NCI-H526 treated with DMSO at 0.1 percent for 48 hours (cell line): ENCODE data around the gene VIM.
A peak's percentile ranks its signal among the peaks of the same experiment; 100 is the strongest.

Experiments
- DNase-seq: peaks from one replicate; lab custom pipeline; 2025; lab: John Stamatoyannopoulos, UW

Gene VIM

GRCh38 chr10:17228091-17229015 is at the start of gene VIM:
Gene VIM (plus strand): TSS chr10:17228241. CDS start chr10:17229423, 1,182 bp downstream.
- no peak for DNase-seq

GRCh38 chr10:17179002-17179401 is 49.0 kb upstream of the VIM start:
- DNase-seq, result no peak

DNA sequence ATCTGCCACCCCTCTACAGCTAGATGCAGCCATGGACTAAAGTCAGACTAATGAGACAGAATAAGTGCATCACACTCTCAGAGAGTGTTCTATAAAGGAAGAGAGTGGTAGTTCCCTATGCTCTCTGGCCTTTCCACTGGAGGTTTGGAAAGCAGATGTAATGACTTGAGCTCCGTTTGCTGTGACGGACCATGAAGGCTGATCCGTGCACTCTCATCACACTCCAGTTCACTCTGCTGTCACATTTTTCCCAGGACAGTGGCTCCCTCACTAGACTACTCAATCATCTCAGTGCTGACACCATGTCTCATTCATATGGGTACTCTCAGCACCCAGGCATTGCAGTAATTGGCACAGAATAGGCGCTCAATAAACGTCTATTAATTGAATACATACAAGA is 46.9 kb upstream of the VIM start:
- no peak for DNase-seq

DNA sequence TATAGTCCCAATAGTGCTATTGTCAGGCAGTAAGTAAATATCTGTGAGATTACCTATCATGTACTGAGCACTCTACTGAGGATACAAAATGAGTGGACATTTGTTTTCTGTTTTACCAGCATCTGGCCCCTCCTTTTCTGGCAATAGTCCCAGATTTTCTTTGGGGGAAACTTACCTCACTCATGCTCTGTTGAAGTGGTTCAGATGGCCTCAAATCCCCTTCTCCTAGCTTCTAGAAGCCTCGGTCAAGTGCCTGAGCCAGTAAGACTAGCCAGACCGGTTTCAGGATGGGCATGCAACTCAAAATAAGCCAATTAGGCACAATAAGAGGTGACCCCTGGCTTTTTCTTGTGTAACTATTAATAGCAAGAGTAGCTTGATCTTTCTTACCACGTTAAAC is 46.3 kb upstream of the VIM start:
- DNase-seq, result no peak

DNA sequence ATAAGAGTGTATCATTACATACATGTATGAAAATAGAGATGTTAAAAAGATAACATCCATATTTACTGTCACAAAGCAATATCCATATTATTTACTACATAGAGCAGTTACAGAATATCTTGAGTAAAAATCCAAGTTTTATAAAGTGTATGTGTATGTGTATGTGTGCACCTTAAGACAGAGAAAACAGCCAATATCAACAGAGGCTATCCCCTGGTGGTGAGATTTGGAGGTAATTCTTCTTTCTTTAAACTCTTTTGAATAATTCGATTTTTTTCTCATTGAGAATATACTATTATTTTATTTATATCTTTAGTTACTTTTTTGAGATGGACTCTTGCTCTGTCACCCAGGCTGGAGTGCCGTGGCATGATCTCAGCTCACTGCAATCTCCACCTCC is 44.9 kb upstream of the VIM start:
- no peak for DNase-seq

- no peak for DNase-seq
Observed at GRCh38 chr10:17185873-17186272, 42.2 kb upstream of the VIM start.

GRCh38 chr10:17188644-17189172 is 39.3 kb upstream of the VIM start:
- DNase-seq, result no peak

DNA sequence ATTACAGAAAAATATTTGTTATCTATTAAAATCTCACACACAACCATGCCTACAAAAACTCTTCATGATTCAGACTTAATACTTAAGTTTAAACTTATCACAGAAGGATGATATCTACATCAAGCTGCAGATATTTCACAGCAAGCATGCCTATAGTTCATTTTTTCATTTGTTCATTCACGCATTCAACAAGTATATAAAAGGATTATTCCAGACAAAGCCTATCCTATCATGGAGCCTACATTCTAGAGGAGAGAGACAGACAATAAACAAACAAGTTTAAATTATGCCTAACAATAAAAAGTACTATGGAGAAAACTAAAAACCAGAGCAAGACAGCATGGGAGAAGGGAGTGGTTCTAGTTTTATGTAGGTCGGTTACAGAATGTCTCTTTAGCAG is 37.4 kb upstream of the VIM start:
- no peak for DNase-seq

- no peak for DNase-seq
Observed at GRCh38 chr10:17195083-17195482, 33.0 kb upstream of the VIM start.

DNA sequence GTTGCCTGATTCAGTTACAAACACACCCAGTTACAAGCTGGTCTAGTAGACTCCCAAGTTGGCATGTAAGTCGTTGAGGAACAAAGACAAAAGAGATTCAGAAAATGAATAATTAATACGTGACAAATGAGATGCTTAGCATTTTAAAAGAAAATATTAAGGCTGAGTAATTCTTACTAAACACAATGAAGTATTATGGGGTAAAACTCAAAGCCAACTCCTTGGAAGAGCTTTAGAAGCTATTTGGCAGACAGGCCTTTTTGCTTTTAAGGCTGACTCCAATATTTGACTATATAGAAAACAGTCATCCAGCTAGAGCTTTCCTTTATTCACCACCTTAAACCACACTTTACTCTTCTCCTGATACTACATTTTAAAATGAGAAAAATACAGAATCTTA is 32.0 kb upstream of the VIM start:
- no peak for DNase-seq

GRCh38 chr10:17196573-17196972 is 31.5 kb upstream of the VIM start:
- no peak for DNase-seq

- peak; percentile 34 for DNase-seq
Observed at GRCh38 chr10:17199351-17199804, 28.7 kb upstream of the VIM start.

DNA sequence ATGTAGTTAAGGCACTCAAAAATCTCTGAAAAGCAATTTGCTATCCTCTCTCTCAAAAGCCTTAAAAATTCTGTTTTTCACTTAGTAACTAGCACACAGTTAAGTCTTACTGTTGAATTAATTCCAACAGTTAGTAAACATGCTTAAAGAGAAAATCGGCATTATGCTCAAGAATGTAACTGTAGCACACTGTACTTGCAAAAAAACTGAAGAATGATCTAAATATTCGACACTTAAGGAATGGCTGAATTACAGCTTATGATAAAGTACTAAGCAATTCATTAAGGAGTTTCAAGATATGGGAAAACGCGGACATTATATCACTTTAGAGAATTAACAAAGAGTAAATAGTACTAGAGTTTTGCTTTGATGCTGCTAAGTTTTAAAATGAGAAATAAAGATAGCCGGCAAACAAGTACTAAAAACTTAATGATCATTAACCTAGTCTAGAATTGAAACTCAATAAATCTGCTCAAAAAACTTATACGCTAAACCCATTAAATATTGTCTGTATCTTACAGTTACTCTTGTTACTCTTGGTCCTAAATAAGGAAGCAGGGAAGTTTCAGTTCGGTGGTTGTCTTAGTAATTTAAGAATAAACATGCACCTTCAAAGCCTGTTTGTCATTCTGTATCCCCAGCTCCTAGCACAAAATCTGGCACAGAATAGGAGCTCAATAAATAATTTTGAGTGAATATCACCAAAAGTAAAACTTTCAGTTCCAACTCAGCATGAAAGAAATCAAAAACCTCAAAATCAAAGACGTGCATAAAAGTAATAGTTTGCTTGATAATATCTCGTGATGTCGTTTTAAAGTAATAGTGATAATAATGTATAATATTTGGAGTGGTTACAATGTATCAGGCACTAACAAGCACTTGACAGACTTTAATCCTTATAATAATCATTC is 27.8 kb upstream of the VIM start:
- DNase-seq, result no peak

DNA sequence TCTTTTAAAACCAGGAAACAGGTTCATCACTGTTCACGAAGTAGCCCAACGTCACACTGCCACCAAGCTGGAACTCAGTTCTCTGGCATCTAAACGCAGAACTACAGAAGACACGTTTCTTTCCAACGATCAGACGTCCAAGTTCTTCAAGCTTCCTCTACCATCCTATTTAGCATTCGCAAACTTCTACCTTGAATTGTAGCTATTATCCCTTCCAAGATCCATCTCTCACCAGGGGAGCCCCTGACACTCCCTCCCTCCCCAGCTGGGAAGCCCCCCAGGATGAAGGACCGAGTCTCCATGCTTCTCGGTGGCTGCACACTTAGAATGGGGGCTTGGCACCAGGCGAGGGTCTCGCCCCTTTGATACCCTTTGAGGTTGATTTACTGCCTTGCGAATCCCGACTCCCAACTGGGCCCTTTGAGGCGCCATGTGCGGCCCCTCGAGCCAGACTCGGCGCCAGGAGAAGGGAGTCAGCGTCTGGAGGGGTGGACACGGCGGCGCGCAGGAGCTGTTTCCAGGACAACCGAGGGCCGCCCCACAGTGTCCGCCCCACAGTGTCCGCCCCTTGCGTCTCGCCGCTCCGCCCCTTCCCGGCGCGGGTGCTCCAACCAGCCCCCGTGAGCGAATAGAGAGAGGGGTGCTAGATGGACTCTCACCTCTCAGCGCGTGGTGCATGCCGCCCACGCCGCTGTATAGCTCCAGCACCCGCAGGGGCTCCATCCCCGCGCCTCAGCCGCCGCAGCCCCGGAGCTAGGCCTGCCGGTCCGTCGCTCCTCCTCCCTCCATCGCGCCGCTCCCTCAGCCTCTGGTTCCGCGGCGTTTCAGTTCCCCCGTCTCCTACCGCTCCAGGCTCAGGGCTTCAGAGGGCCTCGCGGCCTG is 26.9 kb upstream of the VIM start, which contains the start of gene TRDMT1:
TSS of gene TRDMT1 (minus strand) at position 761 of the 882 bp plus-strand sequence. CDS start at position 723, 38 bp downstream.
- DNase-seq, result peak; percentile 71

- DNase-seq, result no peak
Observed at GRCh38 chr10:17201794-17202116, 26.3 kb upstream of the VIM start.

DNA sequence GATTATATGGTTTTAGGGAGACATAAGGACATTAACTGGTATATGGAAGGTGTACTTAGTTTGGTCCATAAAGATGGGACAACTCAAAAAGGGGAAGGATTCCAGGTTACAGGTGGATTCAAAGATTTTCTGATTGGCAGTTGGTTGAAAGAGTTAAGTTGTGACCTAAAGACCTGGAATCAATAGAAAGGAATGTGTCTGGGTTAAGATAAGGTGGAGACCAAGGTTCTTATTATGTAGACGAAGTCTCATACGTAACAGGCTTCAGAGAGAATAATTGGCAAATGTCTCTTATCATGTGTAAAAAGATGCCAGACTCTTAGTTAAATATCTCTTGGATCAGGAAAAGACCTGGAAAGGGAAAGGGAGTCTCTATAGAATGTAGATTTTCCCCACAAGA is 25.5 kb upstream of the VIM start:
- DNase-seq, result no peak

- no peak for DNase-seq
Observed at GRCh38 chr10:17202999-17203398, 25.0 kb upstream of the VIM start.

GRCh38 chr10:17203416-17203815 is 24.6 kb upstream of the VIM start:
- no peak for DNase-seq

- no peak for DNase-seq
Observed at GRCh38 chr10:17206210-17206709, 21.8 kb upstream of the VIM start.

DNA sequence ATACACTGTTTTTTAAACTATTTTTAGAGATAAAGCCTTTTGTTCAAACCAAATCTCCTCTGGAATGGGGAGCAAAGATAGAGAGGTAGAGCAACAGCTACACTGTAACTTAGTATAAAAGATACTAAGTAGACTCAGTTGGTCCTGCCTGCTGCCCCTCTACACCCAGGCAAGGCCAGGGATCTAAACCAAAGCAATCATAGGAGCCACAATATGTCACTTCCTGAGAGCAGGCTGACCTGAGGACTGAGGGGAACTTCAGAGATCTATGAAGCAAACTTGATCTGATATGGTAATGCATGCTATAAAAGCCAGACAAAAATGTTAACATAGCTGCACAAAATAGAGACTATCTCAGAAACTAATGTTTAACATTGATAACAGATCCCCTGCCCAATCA is 19.6 kb upstream of the VIM start:
- DNase-seq, result no peak

DNA sequence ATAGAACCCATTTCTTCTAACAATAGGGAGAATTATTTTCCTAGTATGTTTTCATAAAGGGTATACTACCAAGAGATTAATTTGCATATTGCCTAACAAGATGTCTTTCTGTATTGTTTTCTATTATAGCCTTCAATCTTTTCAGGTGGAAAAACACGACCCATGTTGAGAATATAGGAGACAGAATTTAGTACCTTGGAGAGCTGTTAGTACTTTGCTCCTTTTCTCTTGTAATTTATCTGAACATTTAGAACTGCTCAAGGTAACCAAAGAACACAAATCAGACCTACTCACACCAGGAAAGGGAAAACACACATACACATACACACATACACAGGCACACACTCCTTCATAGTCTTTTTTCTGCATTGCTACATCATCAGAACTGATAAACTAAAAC is 18.7 kb upstream of the VIM start:
- DNase-seq, result no peak
